Lung (tissue), 12 donors: ENCODE data around the gene DOC2B. TPM values are rescaled to one million over a fixed set of nuclear protein-coding genes. Genes with fewer than 3 reads are reported as not detected.
"Not testable (repeated sequence)": the region's sequence is repeated elsewhere in the genome, so short reads cannot be mapped to it uniquely, and the experiment has no call there.

ENCODE experiments used
- ATAC-seq: fragments of 200-7000 bp; cut with Tn5 transposase; one replicate; pipeline ENCODE4 v1.9.1; 2020; ENCODE audit warnings: moderate number of reproducible peaks; ENCODE audit not compliant: insufficient read depth, low FRiP score
- DNase-seq, 3 donors: peaks; one replicate each; pipeline ENCODE4 v3.0.0-alpha.2; 2013 to 2017
- H3K27ac ChIP-seq, 2 donors: one replicate each; pipeline ENCODE4 v1.5.1; 2013; ENCODE audit warnings: mild to moderate bottlenecking in 2 of 2, moderate library complexity in 2 of 2, control low read depth in 1 of 2, inconsistent platforms in 1 of 2, low read depth in 1 of 2, low read length in 1 of 2
- H3K27me3 ChIP-seq, 3 donors: one replicate each; pipeline ENCODE4 v1.5.1; 2013; ENCODE audit warnings: low read length in 2 of 3; ENCODE audit not compliant: control insufficient read depth in 3 of 3, insufficient read depth in 3 of 3
- H3K36me3 ChIP-seq, 4 donors: one replicate each; pipeline ENCODE4 v1.5.1; 2013; ENCODE audit warnings: low read length in 4 of 4, mild to moderate bottlenecking in 1 of 4, moderate library complexity in 1 of 4; ENCODE audit not compliant: control insufficient read depth in 4 of 4, insufficient read depth in 4 of 4
- H3K4me1 ChIP-seq, 5 donors: one replicate each; pipeline ENCODE4 v1.5.1; 2013; ENCODE audit warnings: low read length in 5 of 5, mild to moderate bottlenecking in 2 of 5, moderate library complexity in 1 of 5; ENCODE audit not compliant: control insufficient read depth in 5 of 5, insufficient read depth in 5 of 5
- H3K4me3 ChIP-seq: one replicate; pipeline ENCODE4 v1.5.1; 2013; ENCODE audit warnings: mild to moderate bottlenecking, control low read depth, moderate library complexity
- H3K9ac ChIP-seq, 2 donors: one replicate each; pipeline ENCODE4 v1.5.1; 2013; ENCODE audit warnings: low read length in 2 of 2, control low read depth in 1 of 2; ENCODE audit not compliant: insufficient read depth in 1 of 2
- H3K9me3 ChIP-seq, 4 donors: one replicate each; pipeline ENCODE4 v1.5.1; 2013; ENCODE audit warnings: low read length in 3 of 4, mild to moderate bottlenecking in 1 of 4, moderate library complexity in 1 of 4; ENCODE audit not compliant: control insufficient read depth in 4 of 4, insufficient read depth in 3 of 4
- WGBS, 2 donors: extraction: QIAGEN DNeasy Blood & Tissue Kit; methylation state at CpG; one replicate each; pipeline ENCODE4 v1.1.7; 2013; 5-methylcytosine and 5-hydroxymethylcytosine counted together
- polyA plus RNA-seq, 2 donors: library from polyadenylated mRNA; stranded (reverse); fragments of 200-250 nt; gene quantifications; one replicate each; pipeline ENCODE4 v1.2.1, GENCODE V29; 2013
- total RNA-seq, 2 donors: library from RNA; depleted of rRNA in 1 of 2; stranded (reverse); fragments of >200 nt in 1 of 2; gene quantifications; one replicate each; pipeline ENCODE4 v1.2.1, GENCODE V29; 2014 to 2021
- TF ChIP-seq, protein P1 (sequence below): IDR thresholded peaks from 2 replicates; pipeline ENCODE4 v1.5.1; 2012; ENCODE audit warnings: mild to moderate bottlenecking; ENCODE audit errors: control extremely low read depth, extremely low read depth
- donor health status: control.
- donor health status: control.
- donor health status: Bipolar disorder and iron deficiency.
- donor health status: healthy.
- donor health status: DM: yes; HTN: yes; CAD: no.

Gene DOC2B
- total and polyA plus RNA-seq, 4 donors = 3.0 to 7.5 (median 5.3) TPM

DNA sequence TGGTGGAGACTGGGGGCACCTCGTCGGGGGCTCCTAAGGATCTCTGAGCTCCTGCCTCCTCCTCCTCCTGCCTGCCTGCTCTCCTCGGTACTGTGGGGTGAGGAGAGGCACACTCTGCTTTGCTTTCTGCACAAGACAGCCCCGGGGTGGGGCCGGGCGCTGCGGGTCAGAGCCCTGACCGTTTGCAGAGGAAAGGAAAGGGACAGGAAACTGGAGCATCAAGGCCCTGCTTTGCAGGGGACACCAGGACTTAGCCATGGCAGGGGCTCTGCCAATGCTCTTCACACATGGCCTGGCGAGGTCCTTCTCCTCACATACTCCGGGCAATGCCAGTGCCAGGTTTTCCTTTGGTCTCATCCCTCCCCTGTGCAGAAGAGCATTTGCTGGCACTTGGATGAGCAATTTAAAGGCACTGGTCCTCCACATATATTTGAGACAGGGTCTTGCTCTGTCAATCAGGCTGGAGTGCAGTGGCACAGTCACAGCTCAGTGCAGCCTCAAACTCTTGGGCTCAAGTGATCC, 23.8 kb upstream of the DOC2B start:
- no peak overlapping the region for H3K4me3 ChIP-seq
- ATAC-seq (no peak), DNase-seq (no peak)
- peaks cover 0 to 5% (median 0%) of the 10 kb centered on the region in 5 donors for H3K4me1 ChIP-seq
- H3K36me3 ChIP-seq = no peaks in the 10 kb centered on the region
- WGBS, 2 donors = 38 to 52% methylated on average over 10 of the region's 10 CpGs
- no peaks in the 10 kb centered on the region for H3K9me3 ChIP-seq
- H3K27me3 ChIP-seq = no peaks in the 10 kb centered on the region
- TF ChIP-seq, protein P1, sequence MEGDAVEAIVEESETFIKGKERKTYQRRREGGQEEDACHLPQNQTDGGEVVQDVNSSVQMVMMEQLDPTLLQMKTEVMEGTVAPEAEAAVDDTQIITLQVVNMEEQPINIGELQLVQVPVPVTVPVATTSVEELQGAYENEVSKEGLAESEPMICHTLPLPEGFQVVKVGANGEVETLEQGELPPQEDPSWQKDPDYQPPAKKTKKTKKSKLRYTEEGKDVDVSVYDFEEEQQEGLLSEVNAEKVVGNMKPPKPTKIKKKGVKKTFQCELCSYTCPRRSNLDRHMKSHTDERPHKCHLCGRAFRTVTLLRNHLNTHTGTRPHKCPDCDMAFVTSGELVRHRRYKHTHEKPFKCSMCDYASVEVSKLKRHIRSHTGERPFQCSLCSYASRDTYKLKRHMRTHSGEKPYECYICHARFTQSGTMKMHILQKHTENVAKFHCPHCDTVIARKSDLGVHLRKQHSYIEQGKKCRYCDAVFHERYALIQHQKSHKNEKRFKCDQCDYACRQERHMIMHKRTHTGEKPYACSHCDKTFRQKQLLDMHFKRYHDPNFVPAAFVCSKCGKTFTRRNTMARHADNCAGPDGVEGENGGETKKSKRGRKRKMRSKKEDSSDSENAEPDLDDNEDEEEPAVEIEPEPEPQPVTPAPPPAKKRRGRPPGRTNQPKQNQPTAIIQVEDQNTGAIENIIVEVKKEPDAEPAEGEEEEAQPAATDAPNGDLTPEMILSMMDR = no peak
- no peak overlapping the region for H3K9ac ChIP-seq
- no peak overlapping the region for H3K27ac ChIP-seq

- WGBS, 2 donors = 45 to 58% methylated on average over 11 of the region's 11 CpGs
- Histone ChIP-seq H3K4me3 (no peak overlapping the region), H3K9ac (no peak overlapping the region), H3K27me3 (no peaks in the 10 kb centered on the region), H3K36me3 (no peaks in the 10 kb centered on the region), H3K27ac (no peak overlapping the region), H3K9me3 (no peaks in the 10 kb centered on the region), H3K4me1 (peaks cover 0 to 11% (median 0%) of the 10 kb centered on the region in 5 donors)
- TF ChIP-seq, protein P1 = no peak
- DNase-seq (no peak), ATAC-seq (no peak)
Measured at GRCh38 chr17:204427-205147, 23.1 kb upstream of the DOC2B start.

DNA sequence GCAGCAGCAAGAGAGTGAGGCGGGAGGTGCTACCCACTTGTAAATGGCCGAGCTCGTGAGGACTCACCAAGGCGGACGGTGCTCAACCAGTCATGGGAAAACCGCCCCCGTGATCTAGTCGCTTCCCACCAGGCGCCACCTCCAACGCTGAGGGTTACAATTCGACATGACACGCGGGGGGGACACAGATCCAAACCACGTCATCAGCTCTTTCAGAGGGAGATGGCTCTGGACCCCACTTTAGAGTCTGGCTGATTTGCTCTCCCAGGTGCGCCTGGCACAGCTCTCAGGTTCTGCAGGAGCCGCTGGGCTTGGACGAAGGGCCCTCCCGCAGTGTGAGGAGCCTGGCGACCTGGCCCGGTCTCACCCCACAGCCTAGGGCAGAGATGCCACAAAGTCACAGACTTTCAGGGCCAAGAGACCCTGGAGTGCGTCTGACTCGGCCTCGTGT, 21.1 kb upstream of the DOC2B start:
- no peak overlapping the region for H3K27ac ChIP-seq
- TF ChIP-seq, protein P1 = no peak
- H3K9ac ChIP-seq = no peak overlapping the region
- WGBS, 2 donors = 80 to 85% methylated on average over 23 of the region's 23 CpGs
- peaks cover 0 to 19% (median 0%) of the 10 kb centered on the region in 5 donors for H3K4me1 ChIP-seq
- no peaks in the 10 kb centered on the region for H3K36me3 ChIP-seq
- DNase-seq (no peak), ATAC-seq (no peak)
- no peaks in the 10 kb centered on the region for H3K9me3 ChIP-seq
- peaks cover 0 to under 1% (median 0%) of the 10 kb centered on the region in 3 donors for H3K27me3 ChIP-seq
- H3K4me3 ChIP-seq = no peak overlapping the region

DNA sequence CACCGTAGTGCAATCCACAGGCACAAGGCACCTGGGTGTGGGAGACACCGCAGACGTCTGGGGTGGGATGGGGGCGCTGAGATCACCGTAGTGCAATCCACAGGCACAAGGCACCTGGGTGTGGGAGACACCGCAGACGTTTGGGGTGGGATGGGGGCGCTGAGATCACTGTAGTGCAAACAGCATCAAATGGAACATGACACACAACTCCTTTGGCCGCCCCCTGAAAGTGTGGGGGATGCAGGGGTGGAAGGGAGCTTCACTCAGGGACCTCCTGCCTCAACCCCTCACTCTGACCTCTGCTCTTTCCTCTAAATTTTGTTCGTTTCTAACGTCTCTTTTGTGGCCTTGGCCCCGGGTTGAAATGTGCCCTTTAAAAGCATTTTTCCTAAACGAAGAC, 20.3 kb upstream of the DOC2B start:
- not testable (repeated sequence) for DNase-seq, H3K9ac ChIP-seq, H3K36me3 ChIP-seq, H3K27ac ChIP-seq, H3K9me3 ChIP-seq, H3K27me3 ChIP-seq, H3K4me3 ChIP-seq, ATAC-seq
- H3K4me1 ChIP-seq = peaks cover 0 to 19% (median 0%) of the 10 kb centered on the region in 5 donors
- WGBS, 2 donors = 75 to 78% methylated on average over 10 to 12 of the region's 13 CpGs

GRCh38 chr17:201257-201656, 19.8 kb upstream of the DOC2B start:
- not testable (repeated sequence) for H3K27ac ChIP-seq, ATAC-seq, H3K27me3 ChIP-seq, H3K9me3 ChIP-seq, DNase-seq, H3K4me3 ChIP-seq, H3K9ac ChIP-seq, H3K36me3 ChIP-seq
- peaks cover 0 to 19% (median 0%) of the 10 kb centered on the region in 5 donors for H3K4me1 ChIP-seq
- WGBS, 2 donors = 86 to 89% methylated on average over 13 to 14 of the region's 16 CpGs
